D721Med (cell line): ENCODE results near the gene ITGA3.

Source experiments
- DNase-seq: peaks from one replicate; pipeline ENCODE4 v3.0.0; 2011; ENCODE audit warnings: low spot score; ENCODE audit not compliant: insufficient read length
- FAIRE-seq: peaks from 2 replicates; lab custom pipeline; 2011; peaks lifted over from hg19 to GRCh38; lab: Jason Lieb, UNC
- CTCF ChIP-seq: IDR thresholded peaks from 2 replicates; pipeline ENCODE4 v1.5.1; 2012; ENCODE audit warnings: mild to moderate bottlenecking, control low read depth; ENCODE audit not compliant: insufficient read depth; ENCODE audit errors: missing control alignments

ITGA3 gene

GRCh38 chr17:50088952-50089825 is 33.3 kb downstream of the ITGA3 start:
- TF ChIP-seq CTCF, result no peak
- DNase-seq (no peak), FAIRE-seq (no peak)

- TF ChIP-seq CTCF, result no peak
- FAIRE-seq (no peak), DNase-seq (no peak)
Observed at GRCh38 chr17:50090071-50090470, 34.2 kb downstream of the ITGA3 start.

GRCh38 chr17:50090971-50091917 is 35.3 kb downstream of the ITGA3 start:
- FAIRE-seq, result no peak
- DNase-seq, result no peak
- TF ChIP-seq CTCF, result no peak

GRCh38 chr17:50091918-50092285 is 36.0 kb downstream of the ITGA3 start:
- TF ChIP-seq CTCF, result no peak
- DNase-seq (no peak), FAIRE-seq (no peak)

- no peak for TF ChIP-seq CTCF
- DNase-seq (no peak), FAIRE-seq (no peak)
Observed at GRCh38 chr17:50093246-50093645, 37.3 kb downstream of the ITGA3 start.

GRCh38 chr17:50093807-50094206 is 37.9 kb downstream of the ITGA3 start:
- DNase-seq (no peak), FAIRE-seq (no peak)
- no peak for TF ChIP-seq CTCF
